Measurements from ENCODE around the gene PRRG2.
A peak's percentile ranks its signal among the peaks of the same experiment; 100 is the strongest.
"Not testable (repeated sequence)": the region's sequence is repeated elsewhere in the genome, so short reads cannot be mapped to it uniquely, and the experiment has no call there.

PRRG2 gene

GRCh38 chr19:49599378-49600295 lies 18.5 kb downstream of the PRRG2 start:
- no peak for DNase-seq

GRCh38 chr19:49601482-49602038 lies 20.4 kb downstream of the PRRG2 start:
- no peak for DNase-seq

- no peak for DNase-seq
These were observed 21.7 kb downstream of the PRRG2 start for GRCh38 chr19:49602806-49603205.

GRCh38 chr19:49605605-49606004 lies 24.5 kb downstream of the PRRG2 start:
- no peak for DNase-seq

- DNase-seq, result no peak
These were observed 28.5 kb downstream of the PRRG2 start for GRCh38 chr19:49609499-49610092.

- no peak for DNase-seq
These were observed 32.3 kb downstream of the PRRG2 start for GRCh38 chr19:49613374-49613773.

- no peak for DNase-seq
These were observed 33.1 kb downstream of the PRRG2 start for GRCh38 chr19:49614096-49614833.

GRCh38 chr19:49615861-49616260 lies 34.7 kb downstream of the PRRG2 start:
- no peak for DNase-seq

GRCh38 chr19:49616532-49616931 lies 35.4 kb downstream of the PRRG2 start:
- no peak for DNase-seq

- no peak for DNase-seq
These were observed 35.8 kb downstream of the PRRG2 start for GRCh38 chr19:49616945-49617344.

- DNase-seq, result not testable (repeated sequence)
These were observed 36.7 kb downstream of the PRRG2 start for GRCh38 chr19:49617860-49618259.

- no peak for DNase-seq
These were observed 44.1 kb downstream of the PRRG2 start for GRCh38 chr19:49624967-49625910.

- no peak for DNase-seq
These were observed 45.1 kb downstream of the PRRG2 start for GRCh38 chr19:49626226-49626625.

GRCh38 chr19:49629659-49630058 lies 48.5 kb downstream of the PRRG2 start:
- DNase-seq, result no peak

- peak in 1 of 56 donors; percentile 3 for DNase-seq
These were observed 50.0 kb downstream of the PRRG2 start for GRCh38 chr19:49631014-49631588.

- DNase-seq, result no peak
These were observed 50.6 kb downstream of the PRRG2 start for GRCh38 chr19:49631610-49632192.

GRCh38 chr19:49632576-49632975 lies 51.5 kb downstream of the PRRG2 start:
- no peak for DNase-seq

GRCh38 chr19:49633273-49633672 lies 52.2 kb downstream of the PRRG2 start:
- not testable (repeated sequence) for DNase-seq

GRCh38 chr19:49635530-49636232 lies 54.6 kb downstream of the PRRG2 start:
- peak in 1 of 56 donors; percentile 13 for DNase-seq
